ENCODE measurements around the gene C3orf38.

GRCh38 chr3:88195951-88196434 is 46.2 kb downstream of the C3orf38 start:
- TF ChIP-seq ZEB2 (IDR thresholded peaks at IDR 0.05) (no peak), ZNF124 (CRISPR knock-in tag; IDR thresholded peaks at IDR 0.05) (no peak), ZNF766 (CRISPR knock-in tag; conservative IDR thresholded peaks at IDR 0.05) (peak; percentile 52; the same call in 1 of the 2 replicates), ATF3 (IDR thresholded peaks at IDR 0.05) (peak; percentile 41; the same call in 1 of the 2 replicates), ATF3 (CRISPR knock-in tag; conservative IDR thresholded peaks at IDR 0.05) (no peak), POLR2AphosphoS5 (IDR thresholded peaks at IDR 0.05; ENCODE audit: control insufficient read depth, insufficient read depth, low read depth, low read length) (no peak)
